ENCODE data around the gene CMTM6.

Gene CMTM6

GRCh38 chr3:32499585-32499984 lies 3.1 kb downstream of the CMTM6 start:
- TF ChIP-seq, protein P1, sequence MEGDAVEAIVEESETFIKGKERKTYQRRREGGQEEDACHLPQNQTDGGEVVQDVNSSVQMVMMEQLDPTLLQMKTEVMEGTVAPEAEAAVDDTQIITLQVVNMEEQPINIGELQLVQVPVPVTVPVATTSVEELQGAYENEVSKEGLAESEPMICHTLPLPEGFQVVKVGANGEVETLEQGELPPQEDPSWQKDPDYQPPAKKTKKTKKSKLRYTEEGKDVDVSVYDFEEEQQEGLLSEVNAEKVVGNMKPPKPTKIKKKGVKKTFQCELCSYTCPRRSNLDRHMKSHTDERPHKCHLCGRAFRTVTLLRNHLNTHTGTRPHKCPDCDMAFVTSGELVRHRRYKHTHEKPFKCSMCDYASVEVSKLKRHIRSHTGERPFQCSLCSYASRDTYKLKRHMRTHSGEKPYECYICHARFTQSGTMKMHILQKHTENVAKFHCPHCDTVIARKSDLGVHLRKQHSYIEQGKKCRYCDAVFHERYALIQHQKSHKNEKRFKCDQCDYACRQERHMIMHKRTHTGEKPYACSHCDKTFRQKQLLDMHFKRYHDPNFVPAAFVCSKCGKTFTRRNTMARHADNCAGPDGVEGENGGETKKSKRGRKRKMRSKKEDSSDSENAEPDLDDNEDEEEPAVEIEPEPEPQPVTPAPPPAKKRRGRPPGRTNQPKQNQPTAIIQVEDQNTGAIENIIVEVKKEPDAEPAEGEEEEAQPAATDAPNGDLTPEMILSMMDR (conservative IDR thresholded peaks at IDR 0.05; ENCODE audit: low read length): no peak
- H3K4me3 ChIP-seq (ENCODE audit: low read length): no peak overlapping the region
- no peak for DNase-seq (ENCODE audit: low read depth)

DNA sequence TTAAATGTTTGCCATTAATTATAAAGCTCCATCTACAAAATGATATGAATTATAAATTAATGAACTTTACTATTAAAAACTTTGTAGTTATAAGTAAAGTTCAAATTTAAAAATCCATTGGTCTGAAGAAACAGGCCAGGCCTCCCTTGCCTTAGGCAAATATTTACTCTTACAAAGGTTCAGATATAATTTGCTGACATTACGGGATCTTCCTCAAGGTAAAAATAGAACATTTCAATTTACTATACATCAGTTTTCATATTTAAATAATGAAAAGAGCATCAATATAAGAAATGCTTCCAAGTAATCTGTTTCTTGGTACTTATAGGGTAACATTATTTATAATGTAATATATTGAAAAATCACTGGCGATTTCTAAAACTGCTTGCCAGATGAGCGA lies 3.7 kb downstream of the CMTM6 start:
- TF ChIP-seq, protein P1 (conservative IDR thresholded peaks at IDR 0.05; ENCODE audit: low read length): no peak
- DNase-seq (ENCODE audit: low read depth): no peak
- H3K4me3 ChIP-seq (ENCODE audit: low read length): no peak overlapping the region

- DNase-seq (ENCODE audit: low read depth): no peak
- TF ChIP-seq, protein P1 (conservative IDR thresholded peaks at IDR 0.05; ENCODE audit: low read length): no peak
- H3K4me3 ChIP-seq (ENCODE audit: low read length): no peak overlapping the region
These were observed 4.4 kb downstream of the CMTM6 start for GRCh38 chr3:32498252-32498651.

GRCh38 chr3:32495609-32496008 lies 7.0 kb downstream of the CMTM6 start:
- TF ChIP-seq, protein P1 (conservative IDR thresholded peaks at IDR 0.05; ENCODE audit: low read length): no peak
- DNase-seq (ENCODE audit: low read depth): no peak
- H3K4me3 ChIP-seq (ENCODE audit: low read length): no peak overlapping the region

- DNase-seq (ENCODE audit: low read depth): no peak
- H3K4me3 ChIP-seq (ENCODE audit: low read length): no peak overlapping the region
- TF ChIP-seq, protein P1 (conservative IDR thresholded peaks at IDR 0.05; ENCODE audit: low read length): no peak
These were observed 7.6 kb downstream of the CMTM6 start for GRCh38 chr3:32495085-32495484.

- TF ChIP-seq, protein P1 (conservative IDR thresholded peaks at IDR 0.05; ENCODE audit: low read length): no peak
- H3K4me3 ChIP-seq (ENCODE audit: low read length): no peak overlapping the region
- no peak for DNase-seq (ENCODE audit: low read depth)
These were observed 8.9 kb downstream of the CMTM6 start for GRCh38 chr3:32493437-32494414.
